Lung (tissue), 12 donors: ENCODE measurements around the gene TAOK1. TPM values are rescaled to one million over a fixed set of nuclear protein-coding genes. Genes with fewer than 3 reads are reported as not detected.

Experiments
- ATAC-seq: fragments of 200-7000 bp; cut with Tn5 transposase; one replicate; pipeline ENCODE4 v1.9.1; 2020; ENCODE audit warnings: moderate number of reproducible peaks; ENCODE audit not compliant: insufficient read depth, low FRiP score
- DNase-seq, 3 donors: peaks; one replicate each; pipeline ENCODE4 v3.0.0-alpha.2; 2013 to 2017
- H3K27ac ChIP-seq, 2 donors: one replicate each; pipeline ENCODE4 v1.5.1; 2013; ENCODE audit warnings: mild to moderate bottlenecking in 2 of 2, moderate library complexity in 2 of 2, control low read depth in 1 of 2, inconsistent platforms in 1 of 2, low read depth in 1 of 2, low read length in 1 of 2
- H3K27me3 ChIP-seq, 3 donors: one replicate each; pipeline ENCODE4 v1.5.1; 2013; ENCODE audit warnings: low read length in 2 of 3; ENCODE audit not compliant: control insufficient read depth in 3 of 3, insufficient read depth in 3 of 3
- H3K36me3 ChIP-seq, 4 donors: one replicate each; pipeline ENCODE4 v1.5.1; 2013; ENCODE audit warnings: low read length in 4 of 4, mild to moderate bottlenecking in 1 of 4, moderate library complexity in 1 of 4; ENCODE audit not compliant: control insufficient read depth in 4 of 4, insufficient read depth in 4 of 4
- H3K4me1 ChIP-seq, 5 donors: one replicate each; pipeline ENCODE4 v1.5.1; 2013; ENCODE audit warnings: low read length in 5 of 5, mild to moderate bottlenecking in 2 of 5, moderate library complexity in 1 of 5; ENCODE audit not compliant: control insufficient read depth in 5 of 5, insufficient read depth in 5 of 5
- H3K4me3 ChIP-seq: one replicate; pipeline ENCODE4 v1.5.1; 2013; ENCODE audit warnings: mild to moderate bottlenecking, control low read depth, moderate library complexity
- H3K9ac ChIP-seq, 2 donors: one replicate each; pipeline ENCODE4 v1.5.1; 2013; ENCODE audit warnings: low read length in 2 of 2, control low read depth in 1 of 2; ENCODE audit not compliant: insufficient read depth in 1 of 2
- H3K9me3 ChIP-seq, 4 donors: one replicate each; pipeline ENCODE4 v1.5.1; 2013; ENCODE audit warnings: low read length in 3 of 4, mild to moderate bottlenecking in 1 of 4, moderate library complexity in 1 of 4; ENCODE audit not compliant: control insufficient read depth in 4 of 4, insufficient read depth in 3 of 4
- WGBS, 2 donors: extraction: QIAGEN DNeasy Blood & Tissue Kit; methylation state at CpG; one replicate each; pipeline ENCODE4 v1.1.7; 2013; 5-methylcytosine and 5-hydroxymethylcytosine counted together
- polyA plus RNA-seq, 2 donors: library from polyadenylated mRNA; stranded (reverse); fragments of 200-250 nt; gene quantifications; one replicate each; pipeline ENCODE4 v1.2.1, GENCODE V29; 2013
- total RNA-seq, 2 donors: library from RNA; depleted of rRNA in 1 of 2; stranded (reverse); fragments of >200 nt in 1 of 2; gene quantifications; one replicate each; pipeline ENCODE4 v1.2.1, GENCODE V29; 2014 to 2021
- TF ChIP-seq, protein P1 (sequence below): IDR thresholded peaks from 2 replicates; pipeline ENCODE4 v1.5.1; 2012; ENCODE audit warnings: mild to moderate bottlenecking; ENCODE audit errors: control extremely low read depth, extremely low read depth
- donor health status: control.
- donor health status: control.
- donor health status: Bipolar disorder and iron deficiency.
- donor health status: healthy.
- donor health status: DM: yes; HTN: yes; CAD: no.

TAOK1 gene
- total and polyA plus RNA-seq, 4 donors = 8.8 to 81.0 (median 37.3) TPM

DNA sequence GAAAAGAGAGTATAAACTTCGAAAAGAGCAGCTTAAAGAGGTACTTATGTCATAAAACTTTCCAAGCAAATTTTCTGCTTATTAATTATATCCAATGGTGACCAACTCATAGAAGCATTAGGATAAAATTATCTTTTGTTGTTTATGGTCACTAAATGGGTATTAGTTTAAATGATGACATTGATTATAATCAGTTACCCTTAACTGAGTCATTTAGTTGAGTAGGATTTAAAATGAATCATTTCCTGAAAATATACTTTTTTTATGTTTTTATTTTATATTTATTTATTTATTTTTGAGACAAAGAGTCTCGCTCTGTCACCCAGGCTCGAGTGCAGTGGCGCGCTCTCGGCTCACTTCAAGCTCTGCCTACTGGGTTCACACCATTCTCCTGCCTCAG, 120.8 kb downstream of the TAOK1 start:
- no peak overlapping the region for H3K27ac ChIP-seq
- H3K27me3 ChIP-seq = no peaks in the 10 kb centered on the region
- 96 to 97% methylated on average over 6 of the region's 6 CpGs for WGBS, 2 donors
- no peak overlapping the region for H3K9ac ChIP-seq
- DNase-seq (no peak), ATAC-seq (no peak)
- TF ChIP-seq, protein P1, sequence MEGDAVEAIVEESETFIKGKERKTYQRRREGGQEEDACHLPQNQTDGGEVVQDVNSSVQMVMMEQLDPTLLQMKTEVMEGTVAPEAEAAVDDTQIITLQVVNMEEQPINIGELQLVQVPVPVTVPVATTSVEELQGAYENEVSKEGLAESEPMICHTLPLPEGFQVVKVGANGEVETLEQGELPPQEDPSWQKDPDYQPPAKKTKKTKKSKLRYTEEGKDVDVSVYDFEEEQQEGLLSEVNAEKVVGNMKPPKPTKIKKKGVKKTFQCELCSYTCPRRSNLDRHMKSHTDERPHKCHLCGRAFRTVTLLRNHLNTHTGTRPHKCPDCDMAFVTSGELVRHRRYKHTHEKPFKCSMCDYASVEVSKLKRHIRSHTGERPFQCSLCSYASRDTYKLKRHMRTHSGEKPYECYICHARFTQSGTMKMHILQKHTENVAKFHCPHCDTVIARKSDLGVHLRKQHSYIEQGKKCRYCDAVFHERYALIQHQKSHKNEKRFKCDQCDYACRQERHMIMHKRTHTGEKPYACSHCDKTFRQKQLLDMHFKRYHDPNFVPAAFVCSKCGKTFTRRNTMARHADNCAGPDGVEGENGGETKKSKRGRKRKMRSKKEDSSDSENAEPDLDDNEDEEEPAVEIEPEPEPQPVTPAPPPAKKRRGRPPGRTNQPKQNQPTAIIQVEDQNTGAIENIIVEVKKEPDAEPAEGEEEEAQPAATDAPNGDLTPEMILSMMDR = no peak
- H3K9me3 ChIP-seq = no peaks in the 10 kb centered on the region
- no peaks in the 10 kb centered on the region for H3K4me1 ChIP-seq
- peaks cover 11 to 19% (median 13%) of the 10 kb centered on the region in 4 donors for H3K36me3 ChIP-seq
- no peak overlapping the region for H3K4me3 ChIP-seq

DNA sequence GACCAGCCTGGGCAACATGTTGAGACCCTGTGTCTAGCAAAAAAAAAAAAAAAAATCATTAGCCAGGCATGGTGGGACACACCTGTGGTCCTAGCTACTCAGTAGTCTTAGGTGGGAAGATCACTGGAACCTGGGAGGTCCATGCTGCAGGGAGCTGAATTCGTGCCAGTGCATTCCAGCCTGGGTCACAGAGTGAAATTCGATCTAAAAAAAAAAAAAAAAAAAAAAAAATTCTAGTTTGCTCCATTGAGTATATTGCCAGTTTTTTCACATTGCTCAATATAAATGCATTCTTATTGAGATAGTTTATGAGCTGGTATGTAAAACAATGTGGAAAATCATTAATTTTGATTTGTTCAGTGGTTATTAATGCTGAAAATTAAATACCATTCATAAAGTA, 124.6 kb downstream of the TAOK1 start:
- no peak overlapping the region for H3K27ac ChIP-seq
- WGBS, 2 donors = 68 to 79% methylated on average over 2 of the region's 2 CpGs
- no peaks in the 10 kb centered on the region for H3K9me3 ChIP-seq
- TF ChIP-seq, protein P1 = no peak
- no peaks in the 10 kb centered on the region for H3K27me3 ChIP-seq
- H3K9ac ChIP-seq = no peak overlapping the region
- no peaks in the 10 kb centered on the region for H3K4me1 ChIP-seq
- ATAC-seq (no peak), DNase-seq (peak in 2 of 3 donors; percentile 21 to 29)
- peaks cover 21 to 32% (median 23%) of the 10 kb centered on the region in 4 donors for H3K36me3 ChIP-seq
- no peak overlapping the region for H3K4me3 ChIP-seq

DNA sequence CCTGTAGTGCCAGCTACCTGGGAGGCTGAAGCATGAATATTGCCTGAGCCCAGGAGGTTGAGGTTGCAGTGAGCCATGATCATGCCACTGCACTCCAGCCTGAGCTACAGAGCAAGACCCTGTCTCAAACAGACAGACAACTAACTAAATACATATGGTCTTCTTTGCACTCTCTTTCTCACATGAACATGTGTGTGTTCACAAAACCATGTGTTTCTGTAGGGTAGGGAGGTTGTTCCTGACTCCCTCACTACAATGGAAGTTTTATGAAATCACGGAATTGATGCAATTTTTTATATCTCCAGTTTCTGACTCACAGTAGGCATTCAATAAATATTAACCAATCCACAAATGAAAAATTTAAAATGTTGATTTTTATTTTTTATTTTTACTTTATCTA, 128.2 kb downstream of the TAOK1 start:
- no peaks in the 10 kb centered on the region for H3K9me3 ChIP-seq
- no peak overlapping the region for H3K27ac ChIP-seq
- TF ChIP-seq, protein P1 = no peak
- peaks cover 17 to 33% (median 25%) of the 10 kb centered on the region in 4 donors for H3K36me3 ChIP-seq
- no peak overlapping the region for H3K9ac ChIP-seq
- no peak overlapping the region for H3K4me3 ChIP-seq
- H3K27me3 ChIP-seq = no peaks in the 10 kb centered on the region
- ATAC-seq (no peak), DNase-seq (no peak)
- H3K4me1 ChIP-seq = no peaks in the 10 kb centered on the region
- WGBS, 2 donors = 95 to 100% methylated on average over 1 of the region's 1 CpG

DNA sequence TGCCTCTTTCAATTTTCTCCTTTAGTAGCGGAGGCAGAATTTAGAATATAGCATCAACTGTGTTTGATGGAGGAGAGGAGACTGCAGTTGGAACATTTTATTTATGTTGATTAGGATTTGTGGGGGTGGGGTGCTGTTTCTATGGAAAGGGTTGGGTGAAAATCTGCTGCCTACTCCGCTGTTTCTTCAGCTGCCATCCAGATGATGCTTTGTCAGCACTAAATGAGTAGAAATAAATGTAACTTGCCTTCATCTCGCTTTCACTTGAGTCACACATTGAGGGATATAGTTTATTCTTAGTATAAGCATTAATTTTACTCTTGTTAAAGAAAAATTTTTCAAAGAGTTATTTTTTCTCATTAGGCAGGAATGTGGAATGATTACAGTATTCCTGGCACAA, 134.5 kb downstream of the TAOK1 start:
- no peaks in the 10 kb centered on the region for H3K27me3 ChIP-seq
- no peak overlapping the region for H3K27ac ChIP-seq
- TF ChIP-seq, protein P1 = no peak
- ATAC-seq (no peak), DNase-seq (no peak)
- no peak overlapping the region for H3K4me3 ChIP-seq
- H3K36me3 ChIP-seq = peaks cover 3 to 24% (median 16%) of the 10 kb centered on the region in 4 donors
- H3K9me3 ChIP-seq = no peaks in the 10 kb centered on the region
- WGBS, 2 donors = 97% methylated on average over 3 of the region's 3 CpGs
- no peak overlapping the region for H3K9ac ChIP-seq
- H3K4me1 ChIP-seq = no peaks in the 10 kb centered on the region
